MM.1S (cell line): ENCODE results near the gene KLK13.

Experiments used
- DNase-seq: peaks from one replicate; pipeline ENCODE4 v3.0.0-alpha.2; 2015
- H2AFZ ChIP-seq: fragments of 300-600 bp; sonication (generic); 2 replicates; pipeline ENCODE4 v1.6.0; 2016; ENCODE audit warnings: antibody characterized with exemption, low read length
- H3F3A ChIP-seq: fragments of 300-600 bp; sonication (generic); 2 replicates; pipeline ENCODE4 v1.6.1; 2016; ENCODE audit warnings: mild to moderate bottlenecking, antibody characterized with exemption, low read length, moderate library complexity, mixed read lengths; ENCODE audit not compliant: insufficient read depth
- H3K27ac ChIP-seq: fragments of 300-600 bp; sonication (generic); 2 replicates; pipeline ENCODE4 v1.5.1; 2016; ENCODE audit warnings: mild to moderate bottlenecking, low read length
- H3K27me3 ChIP-seq: fragments of 300-600 bp; sonication (generic); replicated peaks from 2 replicates; pipeline ENCODE4 v1.6.0; 2016; ENCODE audit warnings: low read length; ENCODE audit not compliant: insufficient read depth
- H3K36me3 ChIP-seq: fragments of 300-600 bp; sonication (generic); replicated peaks from 2 replicates; pipeline ENCODE4 v1.6.1; 2016; ENCODE audit warnings: mild to moderate bottlenecking, low read length, mixed read lengths; ENCODE audit not compliant: insufficient read depth
- H3K4me1 ChIP-seq: fragments of 300-600 bp; sonication (generic); 2 replicates; pipeline ENCODE4 v1.6.1; 2016; ENCODE audit warnings: low read length, mixed read lengths
- H3K4me2 ChIP-seq: fragments of 300-600 bp; sonication (generic); 2 replicates; pipeline ENCODE4 v1.6.0; 2016; ENCODE audit warnings: low read depth, low read length
- H3K4me3 ChIP-seq: fragments of 300-600 bp; sonication (generic); 2 replicates; pipeline ENCODE4 v1.5.1; 2016; ENCODE audit warnings: low read length, mixed read lengths
- H3K79me2 ChIP-seq: fragments of 300-600 bp; sonication (generic); 2 replicates; pipeline ENCODE4 v1.6.1; 2016; ENCODE audit warnings: mixed run types, low read length, mixed read lengths
- H3K9ac ChIP-seq: fragments of 300-600 bp; sonication (generic); 2 replicates; pipeline ENCODE4 v1.6.1; 2016; ENCODE audit warnings: low read length, mixed read lengths
- H3K9me2 ChIP-seq: fragments of 300-600 bp; sonication (generic); replicated peaks from 2 replicates; pipeline ENCODE4 v1.6.1; 2016; ENCODE audit warnings: mild to moderate bottlenecking, low read length, mixed read lengths; ENCODE audit not compliant: insufficient read depth
- H3K9me3 ChIP-seq: fragments of 300-600 bp; sonication (generic); replicated peaks from 2 replicates; pipeline ENCODE4 v1.6.1; 2016; ENCODE audit warnings: mild to moderate bottlenecking, low read length, mixed read lengths; ENCODE audit not compliant: insufficient read depth
- H4K20me1 ChIP-seq: fragments of 300-600 bp; sonication (generic); 2 replicates; pipeline ENCODE4 v1.6.1; 2016; ENCODE audit warnings: mild to moderate bottlenecking, low read length, moderate library complexity, mixed read lengths; ENCODE audit not compliant: insufficient read depth
- EZH2 ChIP-seq: fragments of 300-600 bp; sonication (generic); optimal IDR thresholded peaks from 2 replicates; pipeline ENCODE3; 2017; ENCODE audit warnings: low read depth, mild to moderate bottlenecking, antibody characterized with exemption, low read length, mixed read lengths
- EZH2phosphoT487 ChIP-seq: fragments of 300-600 bp; sonication (generic); IDR thresholded peaks from 2 replicates; pipeline ENCODE4 v1.6.1; 2018; ENCODE audit warnings: antibody characterized with exemption, low read length
- TF ChIP-seq, protein P1 (sequence below): fragments of 300-600 bp; sonication (generic); IDR thresholded peaks from 2 replicates; pipeline ENCODE4 v1.5.1; 2016; ENCODE audit warnings: antibody characterized with exemption, low read length, mixed read lengths

KLK13 gene

DNA sequence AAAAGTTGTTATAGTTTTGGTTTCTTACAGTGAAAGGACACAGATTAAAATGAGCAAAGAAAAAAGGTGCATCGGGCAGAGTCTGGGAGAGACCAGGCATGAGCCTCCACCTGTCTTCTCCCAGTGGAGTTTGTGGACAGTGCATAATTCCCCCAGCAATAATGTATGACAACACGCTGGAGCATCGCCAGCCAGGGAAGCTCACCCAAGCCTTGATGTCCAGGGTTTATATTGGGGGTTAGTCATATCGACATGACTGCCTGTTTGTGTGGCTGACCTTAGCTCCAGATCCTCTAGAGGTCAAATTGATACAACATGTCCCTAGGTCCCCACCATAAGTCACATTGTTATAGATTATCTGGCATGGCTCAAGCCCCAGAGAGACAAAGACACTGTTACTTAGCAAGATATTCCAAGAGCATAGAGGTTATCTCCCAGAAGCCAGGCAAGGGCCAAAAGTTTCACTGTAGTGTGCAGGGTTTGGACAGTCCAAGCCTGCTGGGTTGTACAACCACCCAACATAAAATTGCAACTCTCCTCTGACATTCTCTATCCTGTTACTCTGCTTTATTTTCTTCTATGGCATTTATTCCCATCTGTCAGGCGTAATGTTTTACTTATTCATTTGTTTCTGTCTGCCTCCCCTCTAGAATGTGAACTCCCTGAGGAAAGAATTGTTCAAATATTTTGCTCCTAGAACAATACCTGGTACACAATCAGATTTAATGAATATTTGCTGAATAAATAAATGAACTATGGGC lies 5.6 kb upstream of the KLK13 start:
- Histone ChIP-seq H3K4me2 (no peak overlapping the region), H3K9ac (no peak overlapping the region)

DNA sequence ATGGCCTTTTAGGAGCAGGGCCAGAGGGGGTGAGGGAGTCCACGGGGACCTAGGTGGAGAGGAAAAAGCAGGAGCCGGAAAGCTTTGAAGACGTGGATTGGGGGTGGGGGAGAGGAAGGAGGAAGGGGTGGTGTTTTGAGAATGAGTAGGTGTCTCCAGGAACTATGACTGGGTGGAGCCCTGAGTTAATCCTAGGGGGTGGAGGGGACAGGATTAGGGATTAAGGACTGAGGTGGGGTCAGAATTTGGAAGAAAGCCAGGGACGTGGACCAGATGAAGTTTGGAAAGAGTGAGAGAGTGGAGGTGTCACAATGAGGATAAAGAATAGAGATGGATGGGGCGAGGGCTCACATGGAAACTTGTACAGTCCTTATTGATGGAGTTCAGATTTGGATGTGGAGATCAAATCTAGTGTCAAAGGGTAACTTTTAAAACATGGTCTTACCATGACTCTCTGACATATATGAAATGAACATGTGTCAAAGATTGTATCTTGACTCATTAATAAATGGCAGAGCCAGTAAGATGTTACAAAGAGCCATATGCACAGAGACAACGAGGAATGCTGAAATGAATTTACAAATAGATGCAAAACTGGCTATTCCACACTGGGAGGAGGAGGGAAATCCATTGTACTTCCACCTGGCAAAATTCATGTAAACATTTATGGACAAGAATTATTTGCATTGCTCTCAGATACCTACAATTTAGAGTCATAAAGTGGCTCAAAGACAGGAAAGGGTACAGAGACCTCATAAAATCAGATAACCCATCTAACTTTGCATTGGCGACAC lies 1.7 kb upstream of the KLK13 start:
- Histone ChIP-seq H2AFZ (no peak overlapping the region), H3K4me1 (no peaks in the 10 kb centered on the region), H3K27me3 (peaks cover 24% of the 10 kb centered on the region; the same call in 1 of the 2 replicates), H3K9me3 (no peaks in the 10 kb centered on the region), H3K4me2 (no peak overlapping the region), H3K9me2 (no peaks in the 10 kb centered on the region), H3F3A (no peaks in the 10 kb centered on the region), H3K4me3 (no peak overlapping the region), H3K79me2 (no peaks in the 10 kb centered on the region), H3K27ac (no peak overlapping the region), H3K9ac (no peak overlapping the region), H3K36me3 (no peaks in the 10 kb centered on the region), H4K20me1 (no peaks in the 10 kb centered on the region)
- TF ChIP-seq EZH2phosphoT487 (no peak), EZH2 (no peak)
- TF ChIP-seq, protein P1, sequence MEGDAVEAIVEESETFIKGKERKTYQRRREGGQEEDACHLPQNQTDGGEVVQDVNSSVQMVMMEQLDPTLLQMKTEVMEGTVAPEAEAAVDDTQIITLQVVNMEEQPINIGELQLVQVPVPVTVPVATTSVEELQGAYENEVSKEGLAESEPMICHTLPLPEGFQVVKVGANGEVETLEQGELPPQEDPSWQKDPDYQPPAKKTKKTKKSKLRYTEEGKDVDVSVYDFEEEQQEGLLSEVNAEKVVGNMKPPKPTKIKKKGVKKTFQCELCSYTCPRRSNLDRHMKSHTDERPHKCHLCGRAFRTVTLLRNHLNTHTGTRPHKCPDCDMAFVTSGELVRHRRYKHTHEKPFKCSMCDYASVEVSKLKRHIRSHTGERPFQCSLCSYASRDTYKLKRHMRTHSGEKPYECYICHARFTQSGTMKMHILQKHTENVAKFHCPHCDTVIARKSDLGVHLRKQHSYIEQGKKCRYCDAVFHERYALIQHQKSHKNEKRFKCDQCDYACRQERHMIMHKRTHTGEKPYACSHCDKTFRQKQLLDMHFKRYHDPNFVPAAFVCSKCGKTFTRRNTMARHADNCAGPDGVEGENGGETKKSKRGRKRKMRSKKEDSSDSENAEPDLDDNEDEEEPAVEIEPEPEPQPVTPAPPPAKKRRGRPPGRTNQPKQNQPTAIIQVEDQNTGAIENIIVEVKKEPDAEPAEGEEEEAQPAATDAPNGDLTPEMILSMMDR, result no peak
- no peak for DNase-seq

More for the DNA sequence above, 5.6 kb upstream of the KLK13 start:
- Histone ChIP-seq H4K20me1 (no peaks in the 10 kb centered on the region), H3K4me1 (no peaks in the 10 kb centered on the region), H3K79me2 (no peaks in the 10 kb centered on the region), H3K36me3 (no peaks in the 10 kb centered on the region), H3K9me3 (no peaks in the 10 kb centered on the region), H3K9me2 (no peaks in the 10 kb centered on the region), H3K27me3 (peaks cover 24% of the 10 kb centered on the region), H3K27ac (no peak overlapping the region), H2AFZ (no peak overlapping the region), H3F3A (no peaks in the 10 kb centered on the region), H3K4me3 (no peak overlapping the region)
- DNase-seq, result no peak
- no peak for TF ChIP-seq EZH2
- TF ChIP-seq, protein P1, result no peak
- TF ChIP-seq EZH2phosphoT487, result no peak

DNA sequence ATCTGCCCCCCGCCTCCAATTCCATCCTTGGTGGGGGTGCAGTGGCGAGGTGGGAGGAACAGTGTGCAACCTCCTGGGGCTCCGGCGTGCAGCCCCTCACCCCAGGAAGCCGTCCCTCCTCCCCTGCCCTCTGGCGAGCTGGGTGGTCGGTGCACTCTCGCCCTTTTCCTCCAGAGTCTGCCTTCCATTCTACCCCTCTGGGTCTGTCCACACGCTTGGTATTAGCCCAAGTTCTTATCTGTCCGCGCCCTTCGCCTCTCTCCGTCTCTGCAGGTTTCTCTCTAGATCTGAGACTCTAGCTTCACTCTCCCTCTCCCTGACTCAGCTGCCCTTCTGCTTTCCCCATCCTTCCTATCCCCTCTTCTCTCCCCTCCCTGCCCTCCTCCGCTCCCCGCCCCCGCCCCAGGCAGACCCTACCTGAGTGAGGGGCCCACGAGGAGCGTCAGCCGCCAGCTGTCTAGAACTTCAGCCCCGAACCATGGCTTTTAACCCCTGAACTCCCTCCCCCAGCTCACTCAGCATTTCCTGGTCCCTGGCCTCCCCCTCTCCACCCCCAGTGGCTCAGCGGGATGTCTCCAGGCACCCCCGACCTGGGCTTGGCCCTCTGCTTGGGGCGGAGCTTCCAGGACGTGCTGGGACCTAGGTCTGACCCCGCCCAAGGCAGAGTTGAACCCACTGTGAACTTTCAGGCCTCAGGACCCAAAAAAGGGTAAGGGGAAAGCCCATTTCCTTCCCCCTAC lies 499 bp upstream of the KLK13 start:
- TF ChIP-seq, protein P1, result no peak
- TF ChIP-seq EZH2phosphoT487 (no peak), EZH2 (no peak)
- no peak overlapping the region for H2AFZ ChIP-seq
- H3K9ac ChIP-seq, result no peak overlapping the region

More for the DNA sequence above, 499 bp upstream of the KLK13 start:
- Histone ChIP-seq H3K4me2 (no peak overlapping the region), H3F3A (no peaks in the 10 kb centered on the region), H3K4me3 (no peak overlapping the region), H4K20me1 (no peaks in the 10 kb centered on the region), H3K4me1 (no peaks in the 10 kb centered on the region), H3K27me3 (peaks cover 24% of the 10 kb centered on the region; the same call in 1 of the 2 replicates), H3K36me3 (no peaks in the 10 kb centered on the region), H3K79me2 (no peaks in the 10 kb centered on the region), H3K27ac (no peak overlapping the region), H3K9me2 (no peaks in the 10 kb centered on the region), H3K9me3 (no peaks in the 10 kb centered on the region)
- no peak for DNase-seq
